ENCODE measurements around the gene PGPEP1.
A peak's percentile ranks its signal among the peaks of the same experiment; 100 is the strongest.

DNA sequence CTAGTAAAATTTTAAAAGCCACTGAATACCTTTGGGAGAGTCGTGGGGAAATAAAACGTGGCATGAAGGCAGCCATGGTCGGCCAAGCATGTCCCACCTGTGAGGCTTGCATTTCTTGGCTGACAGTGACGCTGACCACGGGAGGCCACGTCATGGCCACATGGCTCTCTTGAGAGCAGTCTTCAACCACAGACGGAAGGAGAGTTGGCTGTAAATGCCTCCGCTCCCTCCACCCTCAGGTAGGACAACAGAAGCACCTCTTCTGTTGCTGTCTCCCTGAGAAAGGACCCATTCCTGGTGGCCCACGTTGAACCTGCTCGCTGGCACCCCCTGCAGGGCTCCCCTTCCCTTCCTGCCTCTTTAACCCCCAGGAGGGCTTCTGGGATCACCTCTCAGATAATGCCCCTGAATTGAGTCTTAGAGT, 67.7 kb downstream of the PGPEP1 start:
- TF ChIP-seq, protein P1, sequence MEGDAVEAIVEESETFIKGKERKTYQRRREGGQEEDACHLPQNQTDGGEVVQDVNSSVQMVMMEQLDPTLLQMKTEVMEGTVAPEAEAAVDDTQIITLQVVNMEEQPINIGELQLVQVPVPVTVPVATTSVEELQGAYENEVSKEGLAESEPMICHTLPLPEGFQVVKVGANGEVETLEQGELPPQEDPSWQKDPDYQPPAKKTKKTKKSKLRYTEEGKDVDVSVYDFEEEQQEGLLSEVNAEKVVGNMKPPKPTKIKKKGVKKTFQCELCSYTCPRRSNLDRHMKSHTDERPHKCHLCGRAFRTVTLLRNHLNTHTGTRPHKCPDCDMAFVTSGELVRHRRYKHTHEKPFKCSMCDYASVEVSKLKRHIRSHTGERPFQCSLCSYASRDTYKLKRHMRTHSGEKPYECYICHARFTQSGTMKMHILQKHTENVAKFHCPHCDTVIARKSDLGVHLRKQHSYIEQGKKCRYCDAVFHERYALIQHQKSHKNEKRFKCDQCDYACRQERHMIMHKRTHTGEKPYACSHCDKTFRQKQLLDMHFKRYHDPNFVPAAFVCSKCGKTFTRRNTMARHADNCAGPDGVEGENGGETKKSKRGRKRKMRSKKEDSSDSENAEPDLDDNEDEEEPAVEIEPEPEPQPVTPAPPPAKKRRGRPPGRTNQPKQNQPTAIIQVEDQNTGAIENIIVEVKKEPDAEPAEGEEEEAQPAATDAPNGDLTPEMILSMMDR (IDR thresholded peaks at IDR 0.05): peak; percentile 42 to 64 (median 49)
- no peak for TF ChIP-seq POLR2A (IDR thresholded peaks at IDR 0.05)

Data from right lobe of liver (tissue), 4 donors.